OCI-LY3 (cell line): ENCODE measurements around the gene EFCAB8.

Experiments
- CTCF ChIP-seq: fragments of 200-600, 300-600 bp; sonication (generic); IDR thresholded peaks from 2 replicates; pipeline ENCODE4 v1.5.1; 2014; ENCODE audit warnings: antibody characterized with exemption, low read length, low read depth
- EZH2phosphoT487 ChIP-seq: fragments of 200-600 bp; shearing (Covaris generic); IDR thresholded peaks from 2 replicates; pipeline ENCODE4 v1.6.1; 2018; ENCODE audit warnings: antibody characterized with exemption, mixed run types, low read depth

DNA sequence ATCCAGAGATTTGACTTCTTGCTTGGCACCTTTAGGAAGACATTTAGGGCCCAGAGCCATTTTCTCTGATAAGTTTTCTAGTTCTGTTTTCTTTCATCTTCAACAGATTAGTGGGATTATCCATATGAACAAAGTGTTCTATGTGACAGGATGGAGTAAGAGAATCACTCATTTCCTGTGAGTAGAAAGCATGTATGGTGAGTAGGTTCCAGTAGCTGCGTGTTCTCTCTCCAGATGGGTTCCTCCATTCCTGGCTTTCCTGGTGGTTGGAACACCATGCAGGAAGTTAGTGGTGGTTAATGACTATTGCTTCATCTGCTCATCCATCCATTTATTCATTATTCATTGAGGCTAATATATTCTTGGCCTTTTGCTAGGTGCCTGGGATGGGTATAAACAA, 54.0 kb downstream of the EFCAB8 start:
- TF ChIP-seq CTCF: no peak
- no peak for TF ChIP-seq EZH2phosphoT487
